ENCODE measurements around the gene USHBP1. TPM values are rescaled to one million over a fixed set of nuclear protein-coding genes. Genes with fewer than 3 reads are reported as not detected.

Gene USHBP1
- total RNA-seq, 1 donor from 2014 or later = 12.3 TPM

- TF ChIP-seq CTCF (IDR thresholded peaks at IDR 0.05) = no peak
- Histone ChIP-seq H3K36me3 (no peaks in the 10 kb centered on the region), H3K4me3 (no peak overlapping the region), H3K4me1 (no peaks in the 10 kb centered on the region), H3K9me3 (no peaks in the 10 kb centered on the region), H3K27me3 (no peaks in the 10 kb centered on the region), H3K27ac (no peak overlapping the region)
- intact Hi-C loops (cut with DNase I) = no loop called here
- no peak for DNase-seq (ENCODE audit: low spot score in 2 of 2)
Measured at GRCh38 chr19:17254636-17255035, 9.9 kb downstream of the USHBP1 start.

DNA sequence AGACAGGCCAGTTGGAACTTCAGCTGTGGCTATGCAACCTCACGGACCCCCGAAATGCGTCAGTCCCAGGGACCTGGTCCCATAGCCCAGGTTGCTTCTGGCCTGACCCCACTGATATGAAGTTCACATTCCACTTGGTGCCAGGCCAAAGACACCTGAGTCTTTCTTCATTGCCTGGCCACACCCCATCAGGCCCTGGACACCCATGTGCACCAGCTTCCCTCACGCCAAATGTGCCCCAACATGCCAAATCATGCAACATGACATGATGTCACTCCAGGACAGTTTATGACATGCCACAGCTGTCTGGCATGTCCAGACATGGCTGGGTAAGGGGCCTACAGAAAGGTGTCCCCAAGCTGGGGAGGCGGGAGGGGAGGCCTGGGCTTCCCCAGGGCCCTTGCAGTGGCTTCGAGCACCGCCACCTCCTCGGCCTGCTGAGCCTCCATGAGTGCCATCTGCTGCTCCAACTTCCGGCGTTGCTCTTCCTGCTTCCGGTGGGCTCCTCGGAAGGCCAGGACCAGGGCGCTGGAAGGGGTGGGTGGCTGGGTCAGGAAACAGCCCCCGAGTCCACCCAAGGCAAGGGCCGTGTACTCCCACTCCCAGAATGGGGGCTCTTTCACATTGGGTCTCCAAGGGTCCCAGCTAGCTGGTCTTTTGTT, 14.5 kb downstream of the USHBP1 start:
- H3K4me1 ChIP-seq = peaks cover 0 to 6% of the 10 kb centered on the region in 2 donors

GRCh38 chr19:17248011-17248776, 16.4 kb downstream of the USHBP1 start:
- TF ChIP-seq CTCF (IDR thresholded peaks at IDR 0.05) = no peak
- intact Hi-C loops (cut with DNase I) = loop anchor here (5.0 kb wide), 1 partner anchor 54 kb away; the partner anchor contains the start of gene ABHD8

More for the DNA sequence above, 14.5 kb downstream of the USHBP1 start:
- H3K9me3 ChIP-seq = no peaks in the 10 kb centered on the region
- H3K27me3 ChIP-seq = no peaks in the 10 kb centered on the region
- TF ChIP-seq CTCF (IDR thresholded peaks at IDR 0.05) = no peak
- H3K36me3 ChIP-seq = no peaks in the 10 kb centered on the region
- DNase-seq (ENCODE audit: low spot score in 2 of 2) = no peak
- H3K4me3 ChIP-seq = no peak overlapping the region
- H3K27ac ChIP-seq = no peak overlapping the region
- intact Hi-C loops (cut with DNase I) = loop anchor here (5.0 kb wide), 1 partner anchor 52 kb away; the partner anchor contains the start of gene ABHD8

GRCh38 chr19:17246681-17247425, 17.7 kb downstream of the USHBP1 start:
- intact Hi-C loops (cut with DNase I) = loop anchor here (1.0 to 5.0 kb wide), 2 partner anchors 20 to 55 kb away; partner anchors contain the start of genes ABHD8 and BABAM1
- no peaks in the 10 kb centered on the region for H3K9me3 ChIP-seq
- H3K27ac ChIP-seq = peak overlapping the region; percentile 58 to 82
- no peaks in the 10 kb centered on the region for H3K27me3 ChIP-seq
- peak overlapping the region; percentile 90 to 97 for H3K4me3 ChIP-seq
- DNase-seq (ENCODE audit: low spot score in 2 of 2) = no peak
- H3K36me3 ChIP-seq = no peaks in the 10 kb centered on the region
- TF ChIP-seq CTCF (IDR thresholded peaks at IDR 0.05) = no peak
- peaks cover 0 to 24% of the 10 kb centered on the region in 2 donors for H3K4me1 ChIP-seq

More at GRCh38 chr19:17248011-17248776, 16.4 kb downstream of the USHBP1 start:
- Histone ChIP-seq H3K27ac (no peak overlapping the region), H3K27me3 (no peaks in the 10 kb centered on the region), H3K9me3 (no peaks in the 10 kb centered on the region), H3K4me3 (no peak overlapping the region), H3K4me1 (peaks cover 0 to 11% of the 10 kb centered on the region in 2 donors), H3K36me3 (no peaks in the 10 kb centered on the region)
- no peak for DNase-seq (ENCODE audit: low spot score in 2 of 2)

DNA sequence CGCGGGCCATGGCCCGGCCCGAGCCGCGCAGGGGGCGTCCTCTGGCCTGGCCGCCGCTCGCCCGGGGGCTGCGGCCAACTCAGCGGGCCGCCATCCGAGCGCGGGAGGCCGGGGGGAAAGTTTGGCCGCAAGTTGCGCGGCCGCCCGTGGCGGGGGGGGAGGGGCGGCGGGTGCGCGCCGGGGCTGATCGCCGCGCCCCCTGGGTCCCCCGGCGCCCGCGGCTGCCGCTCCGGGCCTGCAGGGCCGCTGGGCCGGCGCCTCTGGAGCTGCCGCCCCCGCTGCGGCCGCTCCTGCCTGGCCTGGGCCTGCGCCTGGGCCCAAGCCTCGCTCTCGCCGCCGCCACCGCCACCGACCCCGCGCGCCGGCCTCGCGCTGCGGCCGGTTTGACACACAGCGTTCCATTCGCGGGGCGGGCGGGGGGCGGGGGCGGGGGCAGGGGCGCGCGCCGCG, 19.0 kb downstream of the USHBP1 start, which contains the start of gene NR2F6:
NR2F6 (minus strand) TSS at position 385 of the 450 bp plus-strand sequence. CDS start 699 bp downstream, outside the sequence.
- Histone ChIP-seq H3K9me3 (no peaks in the 10 kb centered on the region), H3K27ac (peak within 1 kb of the TSS; percentile 82 to 85), H3K36me3 (no peaks in the 10 kb centered on the region), H3K4me1 (peaks cover 3 to 32% of the 10 kb centered on the region in 2 donors), H3K4me3 (peak within 1 kb of the TSS; percentile 90 to 97), H3K27me3 (no peaks in the 10 kb centered on the region)
- no peak for DNase-seq (ENCODE audit: low spot score in 2 of 2)
- TF ChIP-seq CTCF (IDR thresholded peaks at IDR 0.05) = no peak
- intact Hi-C loops (cut with DNase I) = loop anchor here (1.0 to 5.0 kb wide), 3 partner anchors 19 to 171 kb away; partner anchors contain the start of genes ABHD8, HAUS8, MYO9B and OCEL1
